Measurements from ENCODE around the gene PLCB4.

The PLCB4 gene

DNA sequence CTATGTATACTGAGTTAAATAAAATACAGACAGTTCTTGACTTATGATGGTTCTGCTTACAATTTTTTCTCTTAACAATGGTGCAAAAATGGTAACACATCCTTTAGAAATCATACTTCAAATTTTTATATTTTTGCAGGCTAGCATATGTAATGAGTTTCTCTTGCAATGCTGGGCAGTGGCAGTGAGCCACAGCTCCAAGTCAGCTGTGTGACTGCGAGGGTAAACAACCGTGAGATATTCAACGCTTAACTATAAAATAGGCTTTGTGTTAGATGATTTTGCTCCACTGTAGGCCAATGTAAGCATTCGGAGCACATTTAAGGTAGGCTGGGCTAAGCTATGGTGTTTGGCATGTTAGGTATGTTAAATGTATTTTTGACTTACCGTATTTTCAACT is 136.1 kb downstream of the PLCB4 start:
- no peak for DNase-seq (ENCODE audit: low read depth)
- no peak overlapping the region for H3K4me3 ChIP-seq (ENCODE audit: low read depth, low read length)
- in situ Hi-C loops (cut with HindIII; ENCODE audit: low sequenced_read_pairs): no loop called here
- TF ChIP-seq, protein P1, sequence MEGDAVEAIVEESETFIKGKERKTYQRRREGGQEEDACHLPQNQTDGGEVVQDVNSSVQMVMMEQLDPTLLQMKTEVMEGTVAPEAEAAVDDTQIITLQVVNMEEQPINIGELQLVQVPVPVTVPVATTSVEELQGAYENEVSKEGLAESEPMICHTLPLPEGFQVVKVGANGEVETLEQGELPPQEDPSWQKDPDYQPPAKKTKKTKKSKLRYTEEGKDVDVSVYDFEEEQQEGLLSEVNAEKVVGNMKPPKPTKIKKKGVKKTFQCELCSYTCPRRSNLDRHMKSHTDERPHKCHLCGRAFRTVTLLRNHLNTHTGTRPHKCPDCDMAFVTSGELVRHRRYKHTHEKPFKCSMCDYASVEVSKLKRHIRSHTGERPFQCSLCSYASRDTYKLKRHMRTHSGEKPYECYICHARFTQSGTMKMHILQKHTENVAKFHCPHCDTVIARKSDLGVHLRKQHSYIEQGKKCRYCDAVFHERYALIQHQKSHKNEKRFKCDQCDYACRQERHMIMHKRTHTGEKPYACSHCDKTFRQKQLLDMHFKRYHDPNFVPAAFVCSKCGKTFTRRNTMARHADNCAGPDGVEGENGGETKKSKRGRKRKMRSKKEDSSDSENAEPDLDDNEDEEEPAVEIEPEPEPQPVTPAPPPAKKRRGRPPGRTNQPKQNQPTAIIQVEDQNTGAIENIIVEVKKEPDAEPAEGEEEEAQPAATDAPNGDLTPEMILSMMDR (IDR thresholded peaks at IDR 0.05; ENCODE audit: low read depth, low read length, missing control alignments): no peak

- DNase-seq (ENCODE audit: low read depth): no peak
- in situ Hi-C loops (cut with HindIII; ENCODE audit: low sequenced_read_pairs): no loop called here
- TF ChIP-seq, protein P1 (IDR thresholded peaks at IDR 0.05; ENCODE audit: low read depth, low read length, missing control alignments): no peak
Observed at GRCh38 chr20:9206486-9206885, 137.6 kb downstream of the PLCB4 start.

GRCh38 chr20:9207253-9207652 is 138.4 kb downstream of the PLCB4 start:
- TF ChIP-seq, protein P1 (IDR thresholded peaks at IDR 0.05; ENCODE audit: low read depth, low read length, missing control alignments): no peak
- no peak for DNase-seq (ENCODE audit: low read depth)
- H3K4me3 ChIP-seq (ENCODE audit: low read depth, low read length): no peak overlapping the region
- in situ Hi-C loops (cut with HindIII; ENCODE audit: low sequenced_read_pairs): no loop called here

More at GRCh38 chr20:9206486-9206885, 137.6 kb downstream of the PLCB4 start:
- H3K4me3 ChIP-seq (ENCODE audit: low read depth, low read length): no peak overlapping the region

- in situ Hi-C loops (cut with HindIII; ENCODE audit: low sequenced_read_pairs): no loop called here
- H3K4me3 ChIP-seq (ENCODE audit: low read depth, low read length): no peak overlapping the region
- TF ChIP-seq, protein P1 (IDR thresholded peaks at IDR 0.05; ENCODE audit: low read depth, low read length, missing control alignments): no peak
- no peak for DNase-seq (ENCODE audit: low read depth)
Observed at GRCh38 chr20:9210356-9210755, 141.5 kb downstream of the PLCB4 start.

DNA sequence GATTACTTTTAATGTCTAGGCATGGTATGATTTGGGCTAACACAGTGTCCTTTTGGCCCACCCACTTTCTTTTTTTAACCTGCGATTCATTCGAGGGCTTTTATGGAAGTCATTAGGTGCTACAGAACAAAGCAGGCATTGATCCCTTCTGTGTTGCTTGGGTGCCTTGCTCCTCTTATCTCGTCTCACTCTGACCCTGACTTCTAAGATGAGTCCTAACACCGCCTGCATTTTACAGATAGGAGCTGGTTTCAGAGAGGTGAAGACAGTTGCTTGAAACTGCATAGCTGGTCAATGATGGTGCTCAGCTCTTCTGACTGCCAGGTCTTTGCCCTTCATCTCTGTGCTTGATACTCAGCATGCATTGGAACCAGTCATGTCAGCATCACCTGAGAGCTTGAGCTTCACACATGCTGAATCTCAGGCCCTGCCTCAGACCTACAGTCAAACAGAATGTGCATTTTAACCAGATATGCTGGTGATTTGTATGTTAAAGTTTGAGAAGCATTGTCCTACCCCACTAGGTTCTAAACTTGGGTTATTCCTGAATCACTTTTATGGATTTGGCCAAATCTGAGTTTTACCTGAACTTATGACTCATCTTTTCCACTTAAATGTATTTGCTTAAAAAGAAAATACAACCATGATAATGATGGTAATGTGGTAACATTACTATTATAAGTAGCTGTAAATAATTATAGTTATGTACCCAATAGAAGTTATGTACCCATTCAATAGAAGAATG is 142.3 kb downstream of the PLCB4 start:
- in situ Hi-C loops (cut with HindIII; ENCODE audit: low sequenced_read_pairs): no loop called here

GRCh38 chr20:9212735-9213134 is 143.8 kb downstream of the PLCB4 start:
- no peak overlapping the region for H3K4me3 ChIP-seq (ENCODE audit: low read depth, low read length)
- no peak for DNase-seq (ENCODE audit: low read depth)
- TF ChIP-seq, protein P1 (IDR thresholded peaks at IDR 0.05; ENCODE audit: low read depth, low read length, missing control alignments): no peak
- in situ Hi-C loops (cut with HindIII; ENCODE audit: low sequenced_read_pairs): no loop called here

More for the DNA sequence above, 142.3 kb downstream of the PLCB4 start:
- no peak for DNase-seq (ENCODE audit: low read depth)
- H3K4me3 ChIP-seq (ENCODE audit: low read depth, low read length): no peak overlapping the region
- TF ChIP-seq, protein P1 (IDR thresholded peaks at IDR 0.05; ENCODE audit: low read depth, low read length, missing control alignments): no peak

All from astrocyte of the cerebellum (primary cell).